Endodermal cell (in vitro differentiated cells): ENCODE measurements around the gene MACIR. TPM values are rescaled to one million over a fixed set of nuclear protein-coding genes. Genes with fewer than 3 reads are reported as not detected.

Experiments
- DNase-seq: peaks from one replicate; pipeline ENCODE4 v3.0.0-alpha.2; 2017
- H3K27ac ChIP-seq: 2 replicates; pipeline ENCODE4 v1.5.1; 2013; ENCODE audit warnings: mild to moderate bottlenecking, low read depth, low read length, moderate library complexity
- H3K27me3 ChIP-seq: 2 replicates; pipeline ENCODE4 v1.6.1; 2013; ENCODE audit warnings: mild to moderate bottlenecking, low read length, moderate library complexity; ENCODE audit not compliant: insufficient read depth, control insufficient read depth, poor library complexity, severe bottlenecking
- H3K36me3 ChIP-seq: 2 replicates; pipeline ENCODE4 v1.7.0; 2013; ENCODE audit warnings: mild to moderate bottlenecking, low read length, moderate library complexity; ENCODE audit not compliant: control insufficient read depth, insufficient read depth
- H3K4me1 ChIP-seq: one replicate; pipeline ENCODE4 v1.7.0; 2013; ENCODE audit warnings: low read length; ENCODE audit not compliant: control insufficient read depth, insufficient read depth
- H3K4me3 ChIP-seq: 2 replicates; pipeline ENCODE4 v1.5.1; 2013; ENCODE audit warnings: mild to moderate bottlenecking, low read length, moderate library complexity
- H3K9ac ChIP-seq: 2 replicates; pipeline ENCODE4 v1.6.1; 2013; ENCODE audit warnings: mild to moderate bottlenecking, low read length, moderate library complexity; ENCODE audit not compliant: poor library complexity, severe bottlenecking; ENCODE audit errors: extremely low read depth
- H3K9me3 ChIP-seq: 2 replicates; pipeline ENCODE4 v1.6.1; 2013; ENCODE audit warnings: mild to moderate bottlenecking, low read length, moderate library complexity; ENCODE audit not compliant: control insufficient read depth
- H3K27ac Mint-ChIP-seq: 2 replicates; pipeline ENCODE4 v1.8.0; 2020; ENCODE audit warnings: mixed read lengths
- H3K27me3 Mint-ChIP-seq: 2 replicates; pipeline ENCODE4 v1.8.0; 2021; ENCODE audit warnings: mild to moderate bottlenecking, mixed read lengths; ENCODE audit not compliant: insufficient read depth
- H3K36me3 Mint-ChIP-seq: 2 replicates; pipeline ENCODE4 v1.8.0; 2020; ENCODE audit warnings: low read depth, mixed read lengths
- H3K4me1 Mint-ChIP-seq: 2 replicates; pipeline ENCODE4 v1.8.0; 2020; ENCODE audit warnings: mixed read lengths
- H3K4me3 Mint-ChIP-seq: 2 replicates; pipeline ENCODE4 v1.8.0; 2020; ENCODE audit warnings: mild to moderate bottlenecking, moderate library complexity, mixed read lengths
- H3K9me3 Mint-ChIP-seq: 2 replicates; pipeline ENCODE4 v1.8.0; 2020; ENCODE audit warnings: mild to moderate bottlenecking, mixed read lengths
- whole genome bisulfite sequencing, 2 experiments: methylation state at CpG; one replicate each; pipeline versions ENCODE4 v1.1.5 to v1.1.7; 2013; ENCODE audit warnings: missing lambda C conversion rate in 2 of 2, mixed read lengths in 1 of 2; ENCODE audit not compliant: insufficient coverage in 1 of 2, insufficient read length in 1 of 2; 5-methylcytosine and 5-hydroxymethylcytosine counted together
- total RNA-seq, 2 donors: library from RNA; stranded (reverse); fragmentation: NEBNext Ultra II Directional in 1 of 2; extraction: Animal tissue kit (Norgen Biotek cat#: 25700) in 1 of 2; gene quantifications; 2 replicates in 1 of 2; 3 replicates in 1 of 2; pipeline ENCODE4 v1.2.1, GENCODE V29; 2021
- TF ChIP-seq, protein P1 (sequence below): fragments of 200-600 bp; sonication (generic); conservative IDR thresholded peaks from 2 replicates; pipeline ENCODE4 v1.5.0; 2021; ENCODE audit warnings: antibody characterized with exemption, mild to moderate bottlenecking

The MACIR gene
- total RNA-seq, 2 donors from 2014 or later = 13.2 to 18.9 TPM

DNA sequence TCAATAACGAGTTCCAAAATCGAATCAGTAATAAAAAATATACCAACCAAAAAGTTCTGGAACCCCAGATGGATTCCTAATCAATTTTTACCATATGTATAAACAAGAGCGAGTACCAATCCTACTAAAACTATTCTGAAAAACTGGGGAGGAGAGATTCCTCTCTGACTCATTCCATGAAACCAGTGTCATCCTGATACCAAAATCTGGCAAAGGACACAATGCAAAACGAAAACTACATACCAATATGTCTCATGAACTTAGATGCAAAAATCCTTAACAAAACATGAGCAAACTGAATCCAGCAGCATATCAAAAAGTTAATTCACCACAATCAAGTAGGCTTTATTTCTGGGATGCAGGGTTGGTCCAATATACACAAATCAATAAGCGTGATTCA, 30.5 kb upstream of the MACIR start:
- Mint-ChIP-seq H3K4me1 (no peaks in the 10 kb centered on the region), H3K36me3 (no peaks in the 10 kb centered on the region), H3K4me3 (no peak overlapping the region), H3K27me3 (peaks cover 10% of the 10 kb centered on the region), H3K9me3 (no peaks in the 10 kb centered on the region), H3K27ac (no peak overlapping the region)
- no peak overlapping the region for H3K4me3 ChIP-seq
- no peaks in the 10 kb centered on the region for H3K27me3 ChIP-seq
- H3K27ac ChIP-seq = no peak overlapping the region
- TF ChIP-seq, protein P1, sequence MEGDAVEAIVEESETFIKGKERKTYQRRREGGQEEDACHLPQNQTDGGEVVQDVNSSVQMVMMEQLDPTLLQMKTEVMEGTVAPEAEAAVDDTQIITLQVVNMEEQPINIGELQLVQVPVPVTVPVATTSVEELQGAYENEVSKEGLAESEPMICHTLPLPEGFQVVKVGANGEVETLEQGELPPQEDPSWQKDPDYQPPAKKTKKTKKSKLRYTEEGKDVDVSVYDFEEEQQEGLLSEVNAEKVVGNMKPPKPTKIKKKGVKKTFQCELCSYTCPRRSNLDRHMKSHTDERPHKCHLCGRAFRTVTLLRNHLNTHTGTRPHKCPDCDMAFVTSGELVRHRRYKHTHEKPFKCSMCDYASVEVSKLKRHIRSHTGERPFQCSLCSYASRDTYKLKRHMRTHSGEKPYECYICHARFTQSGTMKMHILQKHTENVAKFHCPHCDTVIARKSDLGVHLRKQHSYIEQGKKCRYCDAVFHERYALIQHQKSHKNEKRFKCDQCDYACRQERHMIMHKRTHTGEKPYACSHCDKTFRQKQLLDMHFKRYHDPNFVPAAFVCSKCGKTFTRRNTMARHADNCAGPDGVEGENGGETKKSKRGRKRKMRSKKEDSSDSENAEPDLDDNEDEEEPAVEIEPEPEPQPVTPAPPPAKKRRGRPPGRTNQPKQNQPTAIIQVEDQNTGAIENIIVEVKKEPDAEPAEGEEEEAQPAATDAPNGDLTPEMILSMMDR = no peak
- no peak for DNase-seq
- H3K36me3 ChIP-seq = no peaks in the 10 kb centered on the region
- WGBS, 2 experiments = 92 to 100% methylated on average over 1 to 5 of the region's 5 CpGs
- H3K9me3 ChIP-seq = no peaks in the 10 kb centered on the region
- H3K4me1 ChIP-seq = no peaks in the 10 kb centered on the region
- no peak overlapping the region for H3K9ac ChIP-seq

DNA sequence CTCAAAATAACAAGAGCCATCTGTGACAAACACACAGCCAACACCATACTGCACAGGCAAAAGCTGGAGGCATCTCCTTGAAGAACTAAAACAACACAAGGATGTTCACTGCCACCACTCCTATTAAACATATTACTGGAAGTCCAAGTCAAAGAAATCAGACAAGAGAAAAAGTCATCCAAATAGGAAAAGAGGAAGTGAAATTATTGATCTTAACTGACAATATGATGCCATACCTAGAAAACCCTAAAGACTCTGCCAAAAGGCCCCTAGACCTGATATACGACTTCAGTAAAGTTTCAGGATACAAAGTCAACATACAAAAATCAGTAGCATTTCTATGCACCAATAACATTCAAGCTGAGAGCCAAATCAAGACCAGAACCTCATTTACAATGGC, 30.0 kb upstream of the MACIR start:
- Histone ChIP-seq H3K36me3 (no peaks in the 10 kb centered on the region), H3K4me3 (no peak overlapping the region), H3K9me3 (no peaks in the 10 kb centered on the region), H3K9ac (no peak overlapping the region), H3K27me3 (no peaks in the 10 kb centered on the region), H3K4me1 (no peaks in the 10 kb centered on the region), H3K27ac (no peak overlapping the region)
- H3K4me1 Mint-ChIP-seq = no peaks in the 10 kb centered on the region
- DNase-seq = no peak
- no peaks in the 10 kb centered on the region for H3K36me3 Mint-ChIP-seq
- WGBS, 2 experiments = 67% methylated on average over 1 of the region's 1 CpG; no CpG with 5 or more reads in 1 of the 2 experiments
- peaks cover 10% of the 10 kb centered on the region for H3K27me3 Mint-ChIP-seq
- H3K27ac Mint-ChIP-seq = no peak overlapping the region
- no peak overlapping the region for H3K4me3 Mint-ChIP-seq
- H3K9me3 Mint-ChIP-seq = no peaks in the 10 kb centered on the region
- TF ChIP-seq, protein P1 = no peak

DNA sequence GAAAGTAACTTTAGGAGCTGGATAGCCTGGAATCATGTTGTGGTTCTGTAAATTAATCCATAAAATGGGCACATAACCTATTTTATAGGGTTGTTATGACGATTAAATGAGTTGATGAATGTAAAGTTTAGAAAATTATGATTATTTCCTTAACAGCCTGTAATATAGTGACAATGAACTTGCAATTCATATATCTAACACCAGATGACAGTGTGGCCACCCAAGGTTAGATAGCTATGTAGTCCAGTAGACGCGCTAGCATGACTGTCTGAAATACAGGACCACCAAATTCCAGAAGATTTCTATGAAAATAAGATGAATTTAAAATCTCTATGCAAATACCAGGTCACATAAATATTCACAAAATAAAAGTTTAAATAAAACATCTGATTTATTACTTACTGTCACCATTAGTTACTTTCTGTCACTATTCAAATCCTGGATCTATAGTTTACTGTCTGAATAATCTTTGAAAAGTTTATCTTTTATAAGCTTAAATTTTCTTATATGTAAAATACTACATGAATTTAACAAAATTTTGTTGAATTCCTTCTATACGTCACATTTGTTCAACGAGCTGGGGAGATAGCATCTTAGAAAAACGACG, 26.1 kb upstream of the MACIR start:
- H3K9me3 Mint-ChIP-seq = no peaks in the 10 kb centered on the region
- H3K4me3 Mint-ChIP-seq = no peak overlapping the region
- TF ChIP-seq, protein P1 = peak; percentile 85
- no peak overlapping the region for H3K27ac Mint-ChIP-seq
- no peaks in the 10 kb centered on the region for H3K4me1 ChIP-seq
- H3K36me3 Mint-ChIP-seq = no peaks in the 10 kb centered on the region
- no peak overlapping the region for H3K27ac ChIP-seq
- H3K9me3 ChIP-seq = no peaks in the 10 kb centered on the region
- no peak overlapping the region for H3K4me3 ChIP-seq
- no peak for DNase-seq
- no peaks in the 10 kb centered on the region for H3K27me3 ChIP-seq
- H3K27me3 Mint-ChIP-seq = peaks cover 7% of the 10 kb centered on the region
- no peak overlapping the region for H3K9ac ChIP-seq
- 73 to 82% methylated on average over 5 to 7 of the region's 7 CpGs for WGBS, 2 experiments
- H3K36me3 ChIP-seq = no peaks in the 10 kb centered on the region
- no peaks in the 10 kb centered on the region for H3K4me1 Mint-ChIP-seq
